Hematopoietic multipotent progenitor cell treated with erythropoietin and hydrocortisone succinate and interleukin-3 and kit ligand, for 4 days (in vitro differentiated cells): ENCODE data around the gene PCP2.

Experiments
- DNase-seq: peaks from one replicate; pipeline ENCODE4 v3.0.0-alpha.2; 2015

Gene PCP2

GRCh38 chr19:7618771-7619510 lies 14.6 kb downstream of the PCP2 start:
- DNase-seq: no peak

DNA sequence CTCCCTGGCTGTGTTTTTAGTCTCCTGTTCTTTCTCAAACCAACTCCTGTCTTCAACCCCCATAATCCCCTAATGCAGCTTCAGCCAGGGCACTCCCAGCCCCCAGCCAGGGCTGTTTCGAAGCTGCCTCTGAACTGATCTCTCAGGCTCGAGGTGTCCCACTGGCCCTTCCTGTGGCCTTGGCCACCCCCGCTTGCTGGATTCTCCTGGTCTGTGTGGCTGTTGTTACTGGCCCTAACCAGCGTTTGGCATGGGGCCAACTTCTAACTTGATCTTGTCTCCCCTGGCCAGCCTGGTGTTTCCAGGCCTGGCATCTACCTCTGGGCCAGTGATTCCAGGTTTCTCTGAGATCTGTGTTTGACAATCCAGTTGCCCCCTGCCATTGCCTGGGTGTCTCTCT lies 15.2 kb downstream of the PCP2 start:
- DNase-seq: peak; percentile 33

- no peak for DNase-seq
These were observed 15.8 kb downstream of the PCP2 start for GRCh38 chr19:7617735-7618134.

- DNase-seq: no peak
These were observed 16.3 kb downstream of the PCP2 start for GRCh38 chr19:7617172-7617571.

GRCh38 chr19:7614859-7615741 lies 18.4 kb downstream of the PCP2 start:
- no peak for DNase-seq

DNA sequence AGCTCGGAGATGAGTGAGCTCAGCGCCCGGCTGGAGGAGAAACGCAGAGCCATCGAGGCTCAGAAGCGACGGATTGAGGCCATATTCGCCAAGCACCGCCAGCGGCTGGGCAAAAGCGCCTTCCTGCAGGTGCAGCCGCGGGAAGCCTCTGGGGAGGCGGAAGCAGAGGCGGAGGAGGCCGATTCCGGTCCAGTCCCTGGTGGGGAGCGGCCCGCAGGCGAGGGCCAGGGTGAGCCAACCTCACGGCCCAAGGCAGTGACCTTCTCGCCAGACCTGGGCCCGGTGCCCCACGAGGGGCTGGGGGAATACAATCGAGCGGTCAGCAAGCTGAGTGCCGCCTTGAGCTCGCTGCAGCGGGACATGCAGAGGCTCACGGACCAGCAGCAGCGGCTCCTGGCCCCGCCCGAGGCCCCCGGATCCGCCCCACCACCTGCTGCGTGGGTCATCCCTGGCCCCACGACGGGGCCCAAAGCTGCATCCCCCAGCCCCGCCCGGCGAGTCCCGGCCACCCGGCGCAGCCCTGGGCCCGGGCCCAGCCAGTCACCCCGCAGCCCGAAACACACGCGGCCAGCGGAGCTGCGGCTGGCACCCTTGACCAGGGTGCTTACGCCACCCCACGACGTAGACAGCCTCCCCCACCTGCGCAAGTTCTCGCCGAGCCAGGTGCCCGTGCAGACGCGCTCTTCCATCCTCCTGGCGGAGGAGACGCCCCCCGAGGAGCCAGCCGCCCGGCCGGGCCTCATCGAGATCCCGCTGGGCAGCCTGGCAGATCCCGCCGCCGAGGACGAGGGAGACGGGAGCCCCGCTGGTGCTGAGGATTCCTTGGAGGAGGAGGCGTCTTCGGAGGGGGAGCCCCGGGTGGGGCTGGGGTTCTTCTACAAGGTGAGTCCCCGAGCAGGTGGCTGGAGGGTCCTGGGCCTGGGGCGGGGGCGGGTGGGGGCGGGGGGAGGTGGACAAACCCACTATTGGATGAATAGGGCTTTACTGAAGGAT lies 20.9 kb downstream of the PCP2 start:
- no peak for DNase-seq

DNA sequence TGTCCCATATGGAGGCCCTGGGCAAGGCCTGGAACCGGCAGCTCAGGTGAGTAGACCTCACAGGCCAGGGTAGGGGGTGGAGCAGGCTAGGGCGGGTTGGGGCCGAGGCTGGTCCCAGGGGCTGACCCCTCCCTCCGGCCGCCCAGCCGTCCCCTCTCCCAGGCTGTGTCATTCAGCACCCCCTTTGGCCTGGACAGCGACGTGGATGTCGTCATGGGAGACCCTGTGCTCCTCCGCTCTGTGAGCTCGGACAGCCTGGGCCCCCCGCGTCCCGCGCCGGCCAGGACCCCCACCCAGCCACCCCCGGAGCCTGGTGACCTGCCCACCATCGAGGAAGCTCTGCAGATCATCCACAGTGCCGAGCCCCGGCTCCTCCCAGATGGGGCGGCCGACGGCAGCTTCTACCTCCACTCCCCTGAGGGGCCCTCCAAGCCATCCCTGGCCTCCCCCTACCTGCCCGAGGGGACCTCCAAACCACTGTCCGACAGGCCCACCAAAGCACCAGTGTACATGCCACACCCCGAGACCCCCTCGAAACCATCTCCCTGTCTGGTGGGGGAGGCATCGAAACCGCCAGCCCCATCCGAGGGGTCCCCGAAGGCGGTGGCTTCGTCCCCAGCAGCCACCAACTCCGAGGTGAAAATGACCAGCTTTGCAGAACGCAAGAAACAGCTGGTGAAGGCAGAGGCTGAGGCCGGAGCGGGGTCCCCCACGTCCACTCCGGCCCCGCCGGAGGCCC lies 21.8 kb downstream of the PCP2 start:
- DNase-seq: no peak

- DNase-seq: no peak
These were observed 22.9 kb downstream of the PCP2 start for GRCh38 chr19:7610491-7611240.

DNA sequence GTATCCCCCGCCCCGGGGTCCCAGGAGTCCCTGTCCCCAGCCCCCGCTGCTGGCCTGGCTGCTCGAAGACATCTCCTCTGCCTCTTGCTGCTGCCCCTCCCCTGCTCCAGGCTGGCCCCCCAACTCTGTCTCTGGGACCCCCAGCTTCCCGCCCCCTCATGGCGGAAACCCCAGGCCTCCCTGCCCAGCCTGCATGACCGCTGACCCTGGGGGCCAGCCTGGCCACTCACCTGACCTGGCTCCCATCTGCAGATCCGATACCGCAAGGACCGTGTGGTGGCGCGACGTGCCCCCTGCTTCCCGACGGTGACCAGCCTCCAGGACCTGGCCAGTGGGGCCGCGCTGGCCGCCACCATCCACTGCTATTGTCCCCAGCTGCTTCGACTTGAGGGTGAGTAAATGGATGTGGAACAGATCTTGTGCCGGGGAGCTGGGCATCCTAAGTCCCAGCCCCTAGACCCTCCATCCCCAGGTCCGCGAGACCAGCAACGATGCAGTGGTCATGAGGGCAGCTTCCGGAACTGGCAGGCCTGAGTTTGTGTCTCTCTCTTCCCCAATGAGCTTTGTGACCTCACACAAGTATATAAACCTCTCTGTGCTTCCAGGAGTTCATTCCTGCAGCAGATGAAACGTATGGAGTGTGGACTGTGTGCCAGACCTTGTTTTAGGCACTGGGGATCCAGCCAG lies 25.5 kb downstream of the PCP2 start:
- no peak for DNase-seq

DNA sequence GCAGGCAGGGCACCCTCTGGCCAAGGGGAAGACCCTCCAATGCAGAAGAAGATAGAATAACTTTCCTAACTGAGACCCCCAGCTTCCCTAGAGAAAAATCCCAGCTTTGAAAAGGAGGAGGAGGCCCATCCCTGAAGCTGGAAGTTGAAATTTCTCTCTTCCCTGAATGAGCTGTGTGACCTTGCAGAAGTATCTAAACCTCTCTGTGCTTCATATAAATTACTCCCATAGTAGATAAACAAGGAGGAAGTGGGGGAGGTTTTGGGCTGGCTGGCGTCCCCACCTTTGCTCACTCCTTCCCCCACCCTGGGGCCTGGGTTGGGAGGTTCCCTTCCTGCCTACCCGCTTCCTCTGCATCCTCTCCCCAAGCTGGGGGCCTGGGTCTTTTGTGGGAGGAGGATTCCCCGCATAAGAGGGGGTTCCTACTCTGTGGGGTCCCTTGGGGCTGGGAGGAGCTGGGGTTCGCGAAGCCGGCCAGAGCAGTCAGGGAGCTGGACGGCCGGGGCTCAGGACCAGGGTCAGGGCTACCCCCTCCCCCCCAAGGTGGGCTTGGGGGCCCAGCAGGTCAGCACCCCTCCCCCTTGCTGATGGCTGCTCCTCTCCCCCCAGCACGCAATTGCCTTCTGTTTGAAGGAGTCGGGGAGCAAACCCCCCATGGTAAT lies 26.2 kb downstream of the PCP2 start:
- DNase-seq: no peak

GRCh38 chr19:7606289-7606688 lies 27.2 kb downstream of the PCP2 start:
- no peak for DNase-seq

DNA sequence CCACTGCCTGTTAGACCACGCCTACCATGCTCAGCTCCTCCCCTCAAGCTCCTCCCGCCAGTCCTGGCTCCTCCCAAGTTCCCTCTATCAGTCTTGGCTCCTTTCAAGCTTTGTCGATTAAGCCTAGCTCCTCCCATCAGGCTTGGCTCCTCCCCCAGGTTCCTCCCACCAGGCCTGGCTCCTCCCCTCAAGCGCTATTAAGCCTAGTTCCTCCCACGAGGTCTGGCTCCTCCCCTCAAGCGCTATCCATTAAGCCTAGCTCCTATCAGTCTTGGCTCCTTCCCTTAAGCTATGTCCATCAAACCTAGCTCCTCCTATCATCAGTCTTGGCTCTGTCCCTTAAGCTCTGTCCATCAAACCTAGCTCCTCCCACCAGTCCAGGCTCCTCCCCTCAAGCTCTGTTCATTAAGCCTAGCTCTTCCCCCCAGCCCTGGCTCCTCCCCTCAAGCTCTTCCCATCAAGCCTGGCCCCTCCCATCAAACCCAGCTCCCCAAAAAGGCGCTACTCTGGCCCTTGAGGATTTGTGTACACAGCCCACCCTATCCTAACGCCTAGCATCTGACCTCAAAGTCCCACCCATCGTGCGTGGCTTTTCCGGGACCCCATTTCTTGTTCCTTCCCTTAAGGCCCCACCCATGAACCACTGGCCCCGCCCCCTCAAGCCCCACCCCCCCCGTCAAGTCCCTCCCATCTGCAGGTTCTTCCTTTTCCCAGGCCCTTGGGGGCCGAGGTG lies 27.9 kb downstream of the PCP2 start:
- peak; percentile 86 for DNase-seq

DNA sequence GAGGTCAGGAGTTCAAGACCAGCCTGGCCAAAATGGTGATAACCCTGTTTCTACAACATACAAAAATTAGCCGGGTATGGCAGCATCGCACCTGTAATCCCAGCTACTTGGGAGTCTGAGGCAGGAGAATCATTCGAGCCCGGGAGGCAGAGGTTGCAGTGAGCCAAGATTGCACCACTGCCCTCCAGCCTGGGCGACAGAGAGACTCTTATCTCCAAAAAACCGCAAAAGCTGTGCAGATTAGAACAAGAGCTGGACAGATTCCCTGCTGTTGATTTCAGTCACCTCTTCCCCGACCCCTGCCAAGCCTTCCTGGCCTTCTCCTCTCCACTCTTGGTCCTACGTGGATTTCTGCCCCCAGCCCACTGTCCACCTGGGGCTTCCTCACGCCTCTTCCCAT lies 29.6 kb downstream of the PCP2 start:
- peak; percentile 41 for DNase-seq

- no peak for DNase-seq
These were observed 30.5 kb downstream of the PCP2 start for GRCh38 chr19:7602935-7603497.

- DNase-seq: no peak
These were observed 31.1 kb downstream of the PCP2 start for GRCh38 chr19:7602240-7602934.

GRCh38 chr19:7600721-7601120 lies 32.8 kb downstream of the PCP2 start:
- DNase-seq: no peak

DNA sequence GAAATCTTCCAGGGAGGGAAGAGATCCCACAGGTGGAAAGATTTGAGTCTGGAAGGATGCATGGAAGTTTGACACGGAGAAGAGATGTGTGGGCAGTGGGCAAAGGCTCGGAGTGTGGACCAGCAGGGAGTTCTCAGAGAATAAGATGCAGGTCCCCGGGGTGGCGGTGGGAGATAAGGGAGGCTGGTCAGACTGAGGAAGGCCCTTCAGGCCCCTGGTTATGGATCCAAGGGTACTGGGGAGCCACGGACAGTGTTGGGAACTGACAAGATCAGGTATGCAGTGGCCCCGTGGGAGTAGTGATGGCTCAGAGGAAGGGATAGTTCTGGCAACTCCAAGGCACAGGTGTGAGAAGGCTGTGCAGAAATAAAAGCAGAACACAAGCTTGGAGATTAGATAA lies 35.3 kb downstream of the PCP2 start:
- no peak for DNase-seq

- no peak for DNase-seq
These were observed 35.8 kb downstream of the PCP2 start for GRCh38 chr19:7597689-7598088.
